Measurements from ENCODE around the gene KCNQ1OT1. TPM values are rescaled to one million over a fixed set of nuclear protein-coding genes. Genes with fewer than 3 reads are reported as not detected.

KCNQ1OT1 gene
- total and polyA plus RNA-seq, 2 of the 4 experiments (the other 2 are of a cell fraction), result 0.14 to 2.0 TPM

DNA sequence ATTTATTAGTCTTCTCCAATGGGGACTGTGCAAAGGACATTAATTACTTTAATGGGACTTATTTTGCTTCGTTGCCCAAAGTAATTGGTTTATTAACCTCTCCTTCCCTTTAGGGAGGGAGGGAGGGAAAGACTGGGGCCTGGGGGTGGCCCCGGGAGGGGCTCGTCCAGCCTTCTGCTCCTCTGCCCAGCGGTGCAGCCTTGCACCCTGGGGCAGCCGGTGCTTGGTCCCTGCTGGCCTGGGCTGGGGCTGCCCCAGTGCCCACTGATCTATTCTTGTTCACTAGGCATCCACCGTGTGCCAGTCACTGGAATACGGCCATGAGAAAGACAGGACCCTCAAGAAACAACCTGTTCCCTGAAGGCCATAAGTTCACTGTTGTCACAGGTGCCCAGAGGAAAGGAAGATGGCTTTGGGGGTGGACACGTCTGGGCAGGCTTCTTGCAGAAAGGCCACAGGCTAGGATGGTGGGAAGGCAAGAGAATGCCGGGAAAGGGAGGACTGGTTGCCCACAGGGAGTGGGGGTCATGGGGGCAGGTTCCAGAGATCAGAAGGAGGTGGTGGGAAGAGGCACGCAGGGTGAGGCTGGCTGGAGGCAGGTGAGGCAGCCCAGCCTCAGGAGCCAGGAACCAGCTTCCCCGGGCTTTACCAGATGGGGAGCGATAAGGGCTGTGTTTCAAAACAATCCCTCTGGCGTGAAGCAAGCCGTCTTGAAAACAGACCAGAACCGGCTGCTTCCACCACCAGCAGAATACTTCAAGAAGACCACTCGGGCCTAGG lies 47.6 kb upstream of the KCNQ1OT1 start:
- TF ChIP-seq, protein P1, sequence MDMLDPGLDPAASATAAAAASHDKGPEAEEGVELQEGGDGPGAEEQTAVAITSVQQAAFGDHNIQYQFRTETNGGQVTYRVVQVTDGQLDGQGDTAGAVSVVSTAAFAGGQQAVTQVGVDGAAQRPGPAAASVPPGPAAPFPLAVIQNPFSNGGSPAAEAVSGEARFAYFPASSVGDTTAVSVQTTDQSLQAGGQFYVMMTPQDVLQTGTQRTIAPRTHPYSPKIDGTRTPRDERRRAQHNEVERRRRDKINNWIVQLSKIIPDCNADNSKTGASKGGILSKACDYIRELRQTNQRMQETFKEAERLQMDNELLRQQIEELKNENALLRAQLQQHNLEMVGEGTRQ (IDR thresholded peaks at IDR 0.05; ENCODE audit: low read depth, low read length), result no peak
- TF ChIP-seq FOS (IDR thresholded peaks at IDR 0.05; ENCODE audit: low read depth, low read length) (no peak), MAZ (IDR thresholded peaks at IDR 0.05; ENCODE audit: borderline replicate concordance, low read depth, low read length) (no peak), CEBPB (IDR thresholded peaks at IDR 0.05; ENCODE audit: low read depth, low read length) (no peak), RCOR1 (IDR thresholded peaks at IDR 0.05; ENCODE audit: insufficient replicate concordance, low read length) (no peak), NFE2L2 (IDR thresholded peaks at IDR 0.05; ENCODE audit: low read depth, low read length) (no peak), SMC3 (IDR thresholded peaks at IDR 0.05; ENCODE audit: low read depth, low read length) (no peak), POLR2A (IDR thresholded peaks at IDR 0.05; ENCODE audit: low read depth, low read length) (no peak), RAD21 (IDR thresholded peaks at IDR 0.05; ENCODE audit: low read length) (no peak), BHLHE40 (IDR thresholded peaks at IDR 0.05; ENCODE audit: low read depth, low read length) (no peak), RFX5 (IDR thresholded peaks at IDR 0.05; ENCODE audit: low read depth, low read length) (no peak), MAFK (IDR thresholded peaks at IDR 0.05; ENCODE audit: low read depth, low read length) (no peak), MXI1 (IDR thresholded peaks at IDR 0.05; ENCODE audit: borderline replicate concordance, low read depth, low read length) (no peak), CHD1 (IDR thresholded peaks at IDR 0.05; ENCODE audit: low read depth, low read length) (no peak)
- TF ChIP-seq, protein P2, sequence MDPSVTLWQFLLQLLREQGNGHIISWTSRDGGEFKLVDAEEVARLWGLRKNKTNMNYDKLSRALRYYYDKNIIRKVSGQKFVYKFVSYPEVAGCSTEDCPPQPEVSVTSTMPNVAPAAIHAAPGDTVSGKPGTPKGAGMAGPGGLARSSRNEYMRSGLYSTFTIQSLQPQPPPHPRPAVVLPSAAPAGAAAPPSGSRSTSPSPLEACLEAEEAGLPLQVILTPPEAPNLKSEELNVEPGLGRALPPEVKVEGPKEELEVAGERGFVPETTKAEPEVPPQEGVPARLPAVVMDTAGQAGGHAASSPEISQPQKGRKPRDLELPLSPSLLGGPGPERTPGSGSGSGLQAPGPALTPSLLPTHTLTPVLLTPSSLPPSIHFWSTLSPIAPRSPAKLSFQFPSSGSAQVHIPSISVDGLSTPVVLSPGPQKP (IDR thresholded peaks at IDR 0.05; ENCODE audit: borderline replicate concordance, low read depth, low read length), result no peak
- TF ChIP-seq, protein P3, sequence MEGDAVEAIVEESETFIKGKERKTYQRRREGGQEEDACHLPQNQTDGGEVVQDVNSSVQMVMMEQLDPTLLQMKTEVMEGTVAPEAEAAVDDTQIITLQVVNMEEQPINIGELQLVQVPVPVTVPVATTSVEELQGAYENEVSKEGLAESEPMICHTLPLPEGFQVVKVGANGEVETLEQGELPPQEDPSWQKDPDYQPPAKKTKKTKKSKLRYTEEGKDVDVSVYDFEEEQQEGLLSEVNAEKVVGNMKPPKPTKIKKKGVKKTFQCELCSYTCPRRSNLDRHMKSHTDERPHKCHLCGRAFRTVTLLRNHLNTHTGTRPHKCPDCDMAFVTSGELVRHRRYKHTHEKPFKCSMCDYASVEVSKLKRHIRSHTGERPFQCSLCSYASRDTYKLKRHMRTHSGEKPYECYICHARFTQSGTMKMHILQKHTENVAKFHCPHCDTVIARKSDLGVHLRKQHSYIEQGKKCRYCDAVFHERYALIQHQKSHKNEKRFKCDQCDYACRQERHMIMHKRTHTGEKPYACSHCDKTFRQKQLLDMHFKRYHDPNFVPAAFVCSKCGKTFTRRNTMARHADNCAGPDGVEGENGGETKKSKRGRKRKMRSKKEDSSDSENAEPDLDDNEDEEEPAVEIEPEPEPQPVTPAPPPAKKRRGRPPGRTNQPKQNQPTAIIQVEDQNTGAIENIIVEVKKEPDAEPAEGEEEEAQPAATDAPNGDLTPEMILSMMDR (conservative IDR thresholded peaks at IDR 0.05; ENCODE audit: low read depth, low read length), result no peak
- no peak overlapping the region for H4K91ac ChIP-seq (ENCODE audit: insufficient read depth, low read depth, low read length)
- no peak for DNase-seq
- intact Hi-C loops (cut with micrococcal nuclease), result no loop called here
- no peak overlapping the region for H4K8ac ChIP-seq (ENCODE audit: low read depth in 2 of 2, low read length in 2 of 2)
- no peak overlapping the region for H3K4me3 ChIP-seq (ENCODE audit: insufficient read depth, low read depth, low read length)
- no peaks in the 10 kb centered on the region for H4K20me1 ChIP-seq (ENCODE audit: insufficient read depth, low read length)
- dilution Hi-C loops (cut with HindIII; ENCODE audit: low sequenced_read_pairs, unreplicated experiment), result no loop called here
- ChIA-PET POLR2A (ENCODE audit: unreplicated experiment) (no interaction called here), CTCF (no interaction called here)
- H3K56ac ChIP-seq (ENCODE audit: extremely low read depth, insufficient read depth, low read length), result no peak overlapping the region
- no peak overlapping the region for H2AK5ac ChIP-seq (ENCODE audit: low read depth, low read length)
- no peaks in the 10 kb centered on the region for H3K9me3 ChIP-seq (ENCODE audit: control insufficient read depth, insufficient read depth, low read length)
- H2AK9ac ChIP-seq (replicated peaks; ENCODE audit: low read depth, low read length, poor library complexity), result no peak overlapping the region
- H2BK5ac ChIP-seq (ENCODE audit: low read depth, low read length, poor library complexity, severe bottlenecking), result no peak overlapping the region
- in situ Hi-C loops (cut with MboI; ENCODE audit: low sequenced_read_pairs), result no loop called here
- BruUV-seq (replicated peaks), result no TSS peak
- peaks cover 4% of the 10 kb centered on the region; the same call in 1 of the 2 replicates for H3K4me1 ChIP-seq (ENCODE audit: control insufficient read depth, insufficient read depth, low read length)
- peak overlapping the region; percentile 63 for H2AFZ ChIP-seq (replicated peaks; ENCODE audit: low read length, poor library complexity)
- H3K4ac ChIP-seq (ENCODE audit: low read depth, low read length), result no peak overlapping the region
- no peaks in the 10 kb centered on the region for H3K36me3 ChIP-seq (ENCODE audit: control insufficient read depth, insufficient read depth, low read length)
- H3K18ac ChIP-seq (ENCODE audit: low read depth, low read length), result no peak overlapping the region
- 59% methylated on average over 4 of the region's 16 CpGs; no CpG with 5 or more reads in 1 of the 2 experiments for WGBS, 2 experiments (ENCODE audit: extremely low coverage in 2 of 2, insufficient read length in 1 of 2)
- H2BK15ac ChIP-seq (ENCODE audit: low read depth, low read length), result no peak overlapping the region
- H2BK20ac ChIP-seq (ENCODE audit: low read depth, low read length), result no peak overlapping the region
- H3K27ac ChIP-seq (ENCODE audit: insufficient read depth, low read length), result no peak overlapping the region
- no peak overlapping the region for H3K4me2 ChIP-seq (ENCODE audit: low read depth, low read length)
- H3K23ac ChIP-seq (ENCODE audit: low read depth, low read length), result no peak overlapping the region
- no peak overlapping the region for H4K5ac ChIP-seq (ENCODE audit: low read depth, low read length)
- ATAC-seq (ENCODE audit: low read depth), result no peak
- H2BK120ac ChIP-seq (ENCODE audit: low read depth, low read length), result no peak overlapping the region
- no peaks in the 10 kb centered on the region for H3K79me1 ChIP-seq (ENCODE audit: low read depth in 1 of 2, low read length in 2 of 2)
- H3K14ac ChIP-seq (replicated peaks; ENCODE audit: low read depth, low read length), result no peak overlapping the region
- peaks cover 21% of the 10 kb centered on the region for H3K27me3 ChIP-seq (ENCODE audit: control insufficient read depth, insufficient read depth, low read length)
- H3K9ac ChIP-seq (ENCODE audit: low read depth, low read length), result no peak overlapping the region
- H3K9me1 ChIP-seq (ENCODE audit: insufficient read depth, low read length), result no peaks in the 10 kb centered on the region
